ENCODE results near the gene ING5. TPM values are rescaled to one million over a fixed set of nuclear protein-coding genes. Genes with fewer than 3 reads are reported as not detected.

ING5 gene
- total RNA-seq, 1 donor from 2014 or later, result 25.6 TPM

GRCh38 chr2:241675885-241676284 lies 26.0 kb upstream of the ING5 start:
- Histone ChIP-seq H3K4me3 (ENCODE audit: low read depth, low read length) (no peak overlapping the region), H3K36me3 (ENCODE audit: control insufficient read depth, insufficient read depth, low read length) (peaks cover 7% of the 10 kb centered on the region), H3K27me3 (ENCODE audit: control insufficient read depth, insufficient read depth, low read length) (no peaks in the 10 kb centered on the region)
- no peak for DNase-seq (ENCODE audit: low read depth)
- no peak for TF ChIP-seq CTCF (IDR thresholded peaks at IDR 0.05; ENCODE audit: insufficient read depth, low read length, poor library complexity, severe bottlenecking)

DNA sequence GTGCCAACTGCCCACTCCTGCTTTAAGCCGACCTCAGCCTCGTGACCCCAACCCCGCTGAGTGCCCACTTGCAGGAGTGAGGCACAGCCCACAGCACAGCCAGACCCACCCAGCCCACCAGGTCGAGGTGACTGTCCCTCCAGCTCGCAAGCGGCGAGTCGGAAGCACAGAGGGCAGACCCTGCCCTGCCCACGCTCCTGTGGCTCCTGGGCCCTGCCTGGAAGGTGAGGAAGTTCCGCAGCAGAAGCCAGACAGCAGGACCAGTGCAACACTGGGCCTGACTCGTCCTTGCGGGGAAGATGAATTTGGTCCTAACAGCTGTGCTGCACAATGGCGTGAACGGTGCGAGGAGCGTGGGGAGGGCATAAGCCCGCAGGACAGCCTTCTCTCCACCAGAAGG lies 25.2 kb upstream of the ING5 start:
- H3K36me3 ChIP-seq (ENCODE audit: control insufficient read depth, insufficient read depth, low read length), result peaks cover 7% of the 10 kb centered on the region
- no peak for DNase-seq (ENCODE audit: low read depth)
- TF ChIP-seq CTCF (IDR thresholded peaks at IDR 0.05; ENCODE audit: insufficient read depth, low read length, poor library complexity, severe bottlenecking), result no peak
- H3K27me3 ChIP-seq (ENCODE audit: control insufficient read depth, insufficient read depth, low read length), result no peaks in the 10 kb centered on the region
- no peak overlapping the region for H3K4me3 ChIP-seq (ENCODE audit: low read depth, low read length)

DNA sequence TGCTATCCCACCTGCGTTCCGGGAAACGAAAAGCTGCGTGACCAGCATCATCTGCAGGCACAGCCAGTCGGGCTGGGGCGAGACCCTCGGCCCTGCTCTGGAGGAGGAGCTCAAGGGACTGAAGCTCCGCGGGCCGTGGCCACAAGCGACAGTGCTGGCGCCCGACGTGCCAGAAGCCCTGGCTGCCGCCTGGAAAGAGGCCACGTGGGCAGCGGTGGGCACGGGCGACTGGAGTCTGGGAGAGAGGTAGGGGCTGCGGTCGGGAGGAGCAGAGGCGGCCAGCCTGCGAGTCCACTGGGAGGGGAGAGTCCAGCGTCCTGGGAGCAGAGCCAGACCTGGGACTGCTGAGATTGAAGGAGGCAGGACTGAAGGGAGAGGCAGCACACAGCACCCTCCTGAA lies 24.4 kb upstream of the ING5 start:
- no peak for TF ChIP-seq CTCF (IDR thresholded peaks at IDR 0.05; ENCODE audit: insufficient read depth, low read length, poor library complexity, severe bottlenecking)
- H3K36me3 ChIP-seq (ENCODE audit: control insufficient read depth, insufficient read depth, low read length), result peaks cover 7% of the 10 kb centered on the region
- no peak for DNase-seq (ENCODE audit: low read depth)
- no peaks in the 10 kb centered on the region for H3K27me3 ChIP-seq (ENCODE audit: control insufficient read depth, insufficient read depth, low read length)
- H3K4me3 ChIP-seq (ENCODE audit: low read depth, low read length), result no peak overlapping the region

- Histone ChIP-seq H3K36me3 (ENCODE audit: control insufficient read depth, insufficient read depth, low read length) (peaks cover 7% of the 10 kb centered on the region), H3K27me3 (ENCODE audit: control insufficient read depth, insufficient read depth, low read length) (no peaks in the 10 kb centered on the region), H3K4me3 (ENCODE audit: low read depth, low read length) (no peak overlapping the region)
- TF ChIP-seq CTCF (IDR thresholded peaks at IDR 0.05; ENCODE audit: insufficient read depth, low read length, poor library complexity, severe bottlenecking), result no peak
- no peak for DNase-seq (ENCODE audit: low read depth)
Measured at GRCh38 chr2:241678307-241678706, 23.5 kb upstream of the ING5 start.

DNA sequence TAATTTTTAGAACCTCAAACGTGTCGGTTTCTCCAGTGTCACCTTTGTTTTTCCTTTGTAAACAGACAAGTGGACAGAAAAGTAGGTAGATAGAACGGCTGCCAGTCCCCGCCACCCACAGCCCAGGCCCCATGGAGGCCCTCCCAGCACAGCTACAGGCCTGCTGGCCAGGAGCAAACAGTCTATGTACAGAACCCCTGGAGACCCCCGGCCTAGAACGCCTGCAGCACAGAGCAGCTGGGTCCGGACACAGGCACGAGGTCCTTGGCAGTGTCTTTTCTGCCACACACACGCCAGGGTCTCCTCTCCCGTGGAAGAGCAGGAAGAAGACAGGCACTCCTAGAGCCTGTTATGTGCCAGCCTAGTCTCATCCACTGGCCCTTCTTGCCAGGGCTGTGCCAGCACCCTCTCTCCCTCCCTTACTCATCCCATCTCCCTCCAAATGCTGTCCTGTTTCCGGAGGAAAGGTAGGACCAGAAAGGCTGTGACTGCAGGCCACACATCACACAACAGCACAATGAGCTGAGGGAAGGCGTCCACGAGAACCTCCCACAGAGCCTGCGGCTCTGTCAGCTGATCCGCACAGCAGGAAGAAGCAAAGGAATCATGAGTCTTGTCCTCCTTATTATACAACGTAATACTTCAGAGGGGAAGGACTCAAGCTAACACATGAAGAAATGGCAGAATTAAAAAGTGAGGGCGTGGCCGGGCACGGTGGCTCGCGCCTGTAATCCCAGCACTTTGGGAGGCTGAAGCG lies 22.9 kb upstream of the ING5 start:
- Histone ChIP-seq H3K27me3 (ENCODE audit: control insufficient read depth, insufficient read depth, low read length) (no peaks in the 10 kb centered on the region), H3K4me3 (ENCODE audit: low read depth, low read length) (no peak overlapping the region), H3K36me3 (ENCODE audit: control insufficient read depth, insufficient read depth, low read length) (peaks cover 7% of the 10 kb centered on the region)

More for the DNA sequence above, 22.9 kb upstream of the ING5 start:
- TF ChIP-seq CTCF (IDR thresholded peaks at IDR 0.05; ENCODE audit: insufficient read depth, low read length, poor library complexity, severe bottlenecking), result no peak
- no peak for DNase-seq (ENCODE audit: low read depth)
